ENCODE measurements around the gene SNRPD1.

Gene SNRPD1

DNA sequence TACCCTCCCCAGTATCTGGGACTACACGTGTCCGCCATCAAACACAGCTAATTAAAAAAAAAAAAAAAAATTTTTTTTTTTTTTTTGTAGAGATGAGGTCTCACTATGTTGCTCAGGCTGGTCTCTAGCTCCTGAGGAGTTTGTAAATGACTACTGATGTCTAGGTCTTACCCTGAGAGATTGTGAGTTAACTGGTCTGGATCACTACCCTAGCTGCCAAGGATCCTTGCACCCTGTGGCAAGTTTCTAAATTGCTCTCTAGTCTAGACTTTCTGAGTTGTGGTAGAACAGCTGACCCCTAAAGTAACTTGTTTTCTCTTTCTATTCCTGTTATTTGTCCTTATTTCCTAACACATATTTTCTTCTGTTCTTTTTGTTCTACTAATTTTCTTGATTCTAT, 48.0 kb downstream of the SNRPD1 start:
- H3K4me1 ChIP-seq (ENCODE audit: control insufficient read depth, insufficient read depth, low read length) = peaks cover 7% of the 10 kb centered on the region
- H3K9me3 ChIP-seq (ENCODE audit: control insufficient read depth, insufficient read depth, low read depth, low read length) = no peaks in the 10 kb centered on the region
- CTCF ChIA-PET = interaction anchor here (0.6 kb wide), 1 partner anchor 168 kb away, joined by 3 read pairs; no protein-coding TSS in a partner anchor
- H3K36me3 ChIP-seq (ENCODE audit: control insufficient read depth in 2 of 2, insufficient read depth in 1 of 2, low read length in 2 of 2) = peaks cover 0 to 12% of the 10 kb centered on the region in 2 experiments; a peak in 1 of 3 replicates
- no peak overlapping the region for H3K27ac ChIP-seq (ENCODE audit: extremely low read depth, low read depth, low read length)
- POLR2A ChIA-PET = interaction anchor here (0.7 kb wide), 1 partner anchor 100 kb away, joined by 3 read pairs; no protein-coding TSS in a partner anchor
- H3K4me3 ChIP-seq (ENCODE audit: low read depth, low read length) = no peak overlapping the region
- TF ChIP-seq ZNF549 (tag by site-specific recombination; IDR thresholded peaks at IDR 0.05) (no peak), ZNF645 (tag by site-specific recombination; IDR thresholded peaks at IDR 0.05) (no peak), MEIS1 (CRISPR knock-in tag; IDR thresholded peaks at IDR 0.05; ENCODE audit: borderline replicate concordance) (no peak), ZFP69B (tag by site-specific recombination; IDR thresholded peaks at IDR 0.05) (no peak), ZNF785 (tag by site-specific recombination; IDR thresholded peaks at IDR 0.05) (no peak), ZNF214 (tag by site-specific recombination; IDR thresholded peaks at IDR 0.05; ENCODE audit: borderline replicate concordance) (no peak), ZNF629 (tag by site-specific recombination; IDR thresholded peaks at IDR 0.05) (no peak), TSHZ1 (tag by site-specific recombination; IDR thresholded peaks at IDR 0.05; ENCODE audit: borderline replicate concordance) (no peak), ZBTB21 (tag by site-specific recombination; IDR thresholded peaks at IDR 0.05) (no peak), ZNF664 (tag by site-specific recombination; IDR thresholded peaks at IDR 0.05) (no peak), ZBTB10 (tag by site-specific recombination; IDR thresholded peaks at IDR 0.05) (no peak)
- TF ChIP-seq, protein P1, sequence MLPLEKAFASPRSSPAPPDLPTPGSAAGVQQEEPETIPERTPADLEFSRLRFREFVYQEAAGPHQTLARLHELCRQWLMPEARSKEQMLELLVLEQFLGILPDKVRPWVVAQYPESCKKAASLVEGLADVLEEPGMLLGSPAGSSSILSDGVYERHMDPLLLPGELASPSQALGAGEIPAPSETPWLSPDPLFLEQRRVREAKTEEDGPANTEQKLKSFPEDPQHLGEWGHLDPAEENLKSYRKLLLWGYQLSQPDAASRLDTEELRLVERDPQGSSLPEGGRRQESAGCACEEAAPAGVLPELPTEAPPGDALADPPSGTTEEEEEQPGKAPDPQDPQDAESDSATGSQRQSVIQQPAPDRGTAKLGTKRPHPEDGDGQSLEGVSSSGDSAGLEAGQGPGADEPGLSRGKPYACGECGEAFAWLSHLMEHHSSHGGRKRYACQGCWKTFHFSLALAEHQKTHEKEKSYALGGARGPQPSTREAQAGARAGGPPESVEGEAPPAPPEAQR (tag by site-specific recombination; IDR thresholded peaks at IDR 0.05) = no peak

GRCh38 chr18:21662581-21662980, 50.5 kb downstream of the SNRPD1 start:
- H3K36me3 ChIP-seq (ENCODE audit: control insufficient read depth in 2 of 2, insufficient read depth in 1 of 2, low read length in 2 of 2) = peaks cover 0 to 12% of the 10 kb centered on the region in 2 experiments; a peak in 1 of 3 replicates
- H3K4me1 ChIP-seq (ENCODE audit: control insufficient read depth, insufficient read depth, low read length) = no peaks in the 10 kb centered on the region
- H3K9me3 ChIP-seq (ENCODE audit: control insufficient read depth, insufficient read depth, low read depth, low read length) = no peaks in the 10 kb centered on the region
- POLR2A ChIA-PET = no interaction called here
- no peak overlapping the region for H3K4me3 ChIP-seq (ENCODE audit: low read depth, low read length)
- no peak for TF ChIP-seq IKZF3 (tag by site-specific recombination; IDR thresholded peaks at IDR 0.05)
- TF ChIP-seq ZNF510 (tag by site-specific recombination; IDR thresholded peaks at IDR 0.05; ENCODE audit: insufficient replicate concordance) = no peak
- TF ChIP-seq ZNF335 (tag by site-specific recombination; conservative IDR thresholded peaks at IDR 0.05) = no peak
- TF ChIP-seq ZNF221 (tag by site-specific recombination; IDR thresholded peaks at IDR 0.05; ENCODE audit: borderline replicate concordance) = no peak
- no peak for TF ChIP-seq GFI1B (tag by site-specific recombination; IDR thresholded peaks at IDR 0.05)
- H3K27ac ChIP-seq (ENCODE audit: extremely low read depth, low read depth, low read length) = no peak overlapping the region
- CTCF ChIA-PET = no interaction called here
